ENCODE measurements around the gene RTCB.
"Not testable (repeated sequence)": the region's sequence is repeated elsewhere in the genome, so short reads cannot be mapped to it uniquely, and the experiment has no call there.

The RTCB gene

GRCh38 chr22:32364210-32364609 is 47.8 kb downstream of the RTCB start:
- no peaks in the 10 kb centered on the region for H3K36me3 Mint-ChIP-seq (ENCODE audit: low read depth)
- H3K4me3 Mint-ChIP-seq: no peak overlapping the region
- no peak overlapping the region for H3K27ac Mint-ChIP-seq
- H3K4me1 Mint-ChIP-seq (ENCODE audit: low read depth): no peaks in the 10 kb centered on the region
- H3K27me3 Mint-ChIP-seq (ENCODE audit: low read depth): no peaks in the 10 kb centered on the region
- no peaks in the 10 kb centered on the region for H3K9me3 Mint-ChIP-seq
- no peak for DNase-seq (ENCODE audit: low spot score)

- no peak overlapping the region for H3K4me3 Mint-ChIP-seq
- no peaks in the 10 kb centered on the region for H3K36me3 Mint-ChIP-seq (ENCODE audit: low read depth)
- H3K27me3 Mint-ChIP-seq (ENCODE audit: low read depth): no peaks in the 10 kb centered on the region
- no peak overlapping the region for H3K27ac Mint-ChIP-seq
- no peak for DNase-seq (ENCODE audit: low spot score)
- no peaks in the 10 kb centered on the region for H3K9me3 Mint-ChIP-seq
- no peaks in the 10 kb centered on the region for H3K4me1 Mint-ChIP-seq (ENCODE audit: low read depth)
Observed at GRCh38 chr22:32361257-32361656, 50.8 kb downstream of the RTCB start.

GRCh38 chr22:32360096-32360495 is 52.0 kb downstream of the RTCB start:
- not testable (repeated sequence) for H3K27me3 Mint-ChIP-seq (ENCODE audit: low read depth); H3K4me3 Mint-ChIP-seq; DNase-seq (ENCODE audit: low spot score); H3K9me3 Mint-ChIP-seq; H3K27ac Mint-ChIP-seq; H3K4me1 Mint-ChIP-seq (ENCODE audit: low read depth); H3K36me3 Mint-ChIP-seq (ENCODE audit: low read depth)

- not testable (repeated sequence) for H3K4me3 Mint-ChIP-seq; H3K9me3 Mint-ChIP-seq; H3K4me1 Mint-ChIP-seq (ENCODE audit: low read depth); H3K27me3 Mint-ChIP-seq (ENCODE audit: low read depth); H3K27ac Mint-ChIP-seq; DNase-seq (ENCODE audit: low spot score); H3K36me3 Mint-ChIP-seq (ENCODE audit: low read depth)
Observed at GRCh38 chr22:32357567-32357966, 54.5 kb downstream of the RTCB start, which contains the start of gene RFPL3. TSS of gene RFPL3 (plus strand) at chr22:32357867. CDS start at chr22:32358072, 205 bp downstream.

GRCh38 chr22:32355760-32356159 is 56.3 kb downstream of the RTCB start:
- no peaks in the 10 kb centered on the region for H3K9me3 Mint-ChIP-seq
- H3K4me1 Mint-ChIP-seq (ENCODE audit: low read depth): no peaks in the 10 kb centered on the region
- no peak overlapping the region for H3K27ac Mint-ChIP-seq
- H3K4me3 Mint-ChIP-seq: no peak overlapping the region
- no peak for DNase-seq (ENCODE audit: low spot score)
- no peaks in the 10 kb centered on the region for H3K36me3 Mint-ChIP-seq (ENCODE audit: low read depth)
- H3K27me3 Mint-ChIP-seq (ENCODE audit: low read depth): no peaks in the 10 kb centered on the region

- H3K4me3 Mint-ChIP-seq: no peak overlapping the region
- no peaks in the 10 kb centered on the region for H3K27me3 Mint-ChIP-seq (ENCODE audit: low read depth)
- DNase-seq (ENCODE audit: low spot score): no peak
- H3K36me3 Mint-ChIP-seq (ENCODE audit: low read depth): no peaks in the 10 kb centered on the region
- no peaks in the 10 kb centered on the region for H3K4me1 Mint-ChIP-seq (ENCODE audit: low read depth)
- no peak overlapping the region for H3K27ac Mint-ChIP-seq
- H3K9me3 Mint-ChIP-seq: no peaks in the 10 kb centered on the region
Observed at GRCh38 chr22:32354360-32355351, 57.4 kb downstream of the RTCB start.

- H3K27me3 Mint-ChIP-seq (ENCODE audit: low read depth): no peaks in the 10 kb centered on the region
- H3K4me1 Mint-ChIP-seq (ENCODE audit: low read depth): no peaks in the 10 kb centered on the region
- DNase-seq (ENCODE audit: low spot score): no peak
- no peak overlapping the region for H3K4me3 Mint-ChIP-seq
- H3K27ac Mint-ChIP-seq: no peak overlapping the region
- no peaks in the 10 kb centered on the region for H3K9me3 Mint-ChIP-seq
- no peaks in the 10 kb centered on the region for H3K36me3 Mint-ChIP-seq (ENCODE audit: low read depth)
Observed at GRCh38 chr22:32353840-32354239, 58.2 kb downstream of the RTCB start.

GRCh38 chr22:32353292-32353691 is 58.8 kb downstream of the RTCB start:
- H3K36me3 Mint-ChIP-seq (ENCODE audit: low read depth): no peaks in the 10 kb centered on the region
- DNase-seq (ENCODE audit: low spot score): no peak

GRCh38 chr22:32352681-32353080 is 59.4 kb downstream of the RTCB start:
- Mint-ChIP-seq H3K9me3 (no peaks in the 10 kb centered on the region), H3K4me3 (no peak overlapping the region), H3K4me1 (ENCODE audit: low read depth) (no peaks in the 10 kb centered on the region), H3K36me3 (ENCODE audit: low read depth) (no peaks in the 10 kb centered on the region), H3K27ac (no peak overlapping the region), H3K27me3 (ENCODE audit: low read depth) (no peaks in the 10 kb centered on the region)
- DNase-seq (ENCODE audit: low spot score): no peak

More at GRCh38 chr22:32353292-32353691, 58.8 kb downstream of the RTCB start:
- Mint-ChIP-seq H3K4me3 (no peak overlapping the region), H3K27me3 (ENCODE audit: low read depth) (no peaks in the 10 kb centered on the region), H3K4me1 (ENCODE audit: low read depth) (no peaks in the 10 kb centered on the region), H3K9me3 (no peaks in the 10 kb centered on the region), H3K27ac (no peak overlapping the region)

- not testable (repeated sequence) for H3K36me3 Mint-ChIP-seq (ENCODE audit: low read depth); H3K9me3 Mint-ChIP-seq; H3K27ac Mint-ChIP-seq; H3K27me3 Mint-ChIP-seq (ENCODE audit: low read depth); DNase-seq (ENCODE audit: low spot score); H3K4me3 Mint-ChIP-seq; H3K4me1 Mint-ChIP-seq (ENCODE audit: low read depth)
Observed at GRCh38 chr22:32351875-32352274, 60.2 kb downstream of the RTCB start.

- Mint-ChIP-seq H3K27me3 (ENCODE audit: low read depth) (peaks cover 19% of the 10 kb centered on the region), H3K36me3 (ENCODE audit: low read depth) (no peaks in the 10 kb centered on the region), H3K4me1 (ENCODE audit: low read depth) (no peaks in the 10 kb centered on the region), H3K27ac (no peak overlapping the region), H3K9me3 (no peaks in the 10 kb centered on the region), H3K4me3 (no peak overlapping the region)
- DNase-seq (ENCODE audit: low spot score): no peak
Observed at GRCh38 chr22:32348031-32348611, 63.9 kb downstream of the RTCB start.

- no peak for DNase-seq (ENCODE audit: low spot score)
- no peaks in the 10 kb centered on the region for H3K36me3 Mint-ChIP-seq (ENCODE audit: low read depth)
- H3K4me1 Mint-ChIP-seq (ENCODE audit: low read depth): no peaks in the 10 kb centered on the region
- no peak overlapping the region for H3K27ac Mint-ChIP-seq
- H3K9me3 Mint-ChIP-seq: no peaks in the 10 kb centered on the region
- no peak overlapping the region for H3K4me3 Mint-ChIP-seq
- H3K27me3 Mint-ChIP-seq (ENCODE audit: low read depth): peaks cover 30% of the 10 kb centered on the region
Observed at GRCh38 chr22:32343941-32344340, 68.1 kb downstream of the RTCB start.

GRCh38 chr22:32342977-32343376 is 69.1 kb downstream of the RTCB start:
- no peak overlapping the region for H3K27ac Mint-ChIP-seq
- no peaks in the 10 kb centered on the region for H3K36me3 Mint-ChIP-seq (ENCODE audit: low read depth)
- no peak overlapping the region for H3K4me3 Mint-ChIP-seq
- H3K9me3 Mint-ChIP-seq: no peaks in the 10 kb centered on the region
- no peak for DNase-seq (ENCODE audit: low spot score)
- H3K4me1 Mint-ChIP-seq (ENCODE audit: low read depth): no peaks in the 10 kb centered on the region
- peaks cover 30% of the 10 kb centered on the region for H3K27me3 Mint-ChIP-seq (ENCODE audit: low read depth)

GRCh38 chr22:32341122-32341740 is 70.8 kb downstream of the RTCB start:
- peaks cover 30% of the 10 kb centered on the region for H3K27me3 Mint-ChIP-seq (ENCODE audit: low read depth)
- H3K4me1 Mint-ChIP-seq (ENCODE audit: low read depth): no peaks in the 10 kb centered on the region
- DNase-seq (ENCODE audit: low spot score): no peak
- no peak overlapping the region for H3K4me3 Mint-ChIP-seq
- no peaks in the 10 kb centered on the region for H3K9me3 Mint-ChIP-seq
- H3K36me3 Mint-ChIP-seq (ENCODE audit: low read depth): no peaks in the 10 kb centered on the region
- H3K27ac Mint-ChIP-seq: no peak overlapping the region

Data from T-helper 2 cell treated with Interferon-gamma antibody and Interleukin-4, amounts not matched to agents 5 μg/mL and 100 μg/mL, for 36 hours (primary cell).